GM12801 (cell line): ENCODE measurements around the gene PRKG1.

Experiments
- CTCF ChIP-seq: IDR thresholded peaks from one replicate; pipeline ENCODE4 v1.5.1; 2011; ENCODE audit warnings: control low read depth; ENCODE audit not compliant: insufficient read length; ENCODE audit errors: extremely low read depth

The PRKG1 gene

GRCh38 chr10:51980752-51981151 lies 906.5 kb downstream of the PRKG1 start:
- TF ChIP-seq CTCF, result no peak

GRCh38 chr10:51981731-51982130 lies 907.4 kb downstream of the PRKG1 start:
- no peak for TF ChIP-seq CTCF

DNA sequence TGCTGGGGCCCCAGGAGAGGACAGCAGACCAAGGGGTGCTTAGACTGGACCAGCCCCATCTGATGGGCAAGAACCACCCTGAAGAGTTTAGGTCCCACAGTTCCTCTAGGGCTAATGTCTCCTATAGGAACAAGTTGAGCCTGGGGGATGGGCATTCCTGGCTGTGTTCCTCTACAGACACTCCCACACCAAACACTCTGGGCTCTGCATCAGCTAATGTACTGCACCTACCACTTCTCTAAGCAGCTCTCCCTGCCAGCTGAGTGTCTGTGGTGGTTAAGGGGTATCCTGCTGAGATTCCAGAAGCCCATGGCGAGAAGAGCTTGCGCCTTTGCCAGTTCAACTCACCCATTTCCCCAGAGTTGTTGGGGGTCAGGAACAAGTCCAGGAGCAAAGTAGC lies 909.2 kb downstream of the PRKG1 start:
- no peak for TF ChIP-seq CTCF

DNA sequence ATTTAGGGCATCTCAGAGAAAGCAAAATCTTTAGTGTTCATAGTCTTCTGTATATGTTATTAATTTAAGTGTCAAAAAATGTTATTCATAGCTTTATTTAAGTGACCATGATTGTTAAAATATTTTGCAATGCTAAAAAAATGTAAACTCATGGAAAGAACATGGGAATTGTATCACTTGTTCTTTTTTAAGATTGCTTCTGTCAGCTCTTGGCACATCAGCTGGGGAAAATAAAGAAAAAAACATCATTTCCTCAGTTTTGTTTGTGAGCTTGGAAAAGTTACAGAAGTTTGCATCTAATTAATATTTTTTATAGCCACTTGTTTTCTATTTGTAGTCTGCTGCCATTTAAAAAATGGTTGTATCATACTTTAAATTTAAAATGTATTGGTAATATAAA lies 911.0 kb downstream of the PRKG1 start:
- no peak for TF ChIP-seq CTCF

DNA sequence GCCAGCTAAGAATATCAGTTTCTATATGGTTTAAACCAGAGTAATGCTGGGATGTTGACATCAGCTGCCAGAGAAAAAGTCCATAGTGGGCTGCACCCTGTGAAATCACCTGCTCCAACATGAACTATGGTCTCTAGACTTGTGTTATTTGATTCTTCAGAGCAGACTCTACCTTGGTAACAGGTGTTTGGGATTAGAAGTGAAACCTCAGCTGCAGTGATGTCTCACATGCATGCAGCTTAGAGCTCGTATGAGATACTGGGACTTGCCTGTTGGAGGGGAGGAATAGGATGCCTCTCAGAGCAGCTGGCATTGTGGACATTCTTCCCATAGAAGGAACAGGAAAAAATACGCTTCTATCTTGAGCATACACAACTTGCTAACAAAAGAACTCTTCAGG lies 912.2 kb downstream of the PRKG1 start:
- no peak for TF ChIP-seq CTCF

DNA sequence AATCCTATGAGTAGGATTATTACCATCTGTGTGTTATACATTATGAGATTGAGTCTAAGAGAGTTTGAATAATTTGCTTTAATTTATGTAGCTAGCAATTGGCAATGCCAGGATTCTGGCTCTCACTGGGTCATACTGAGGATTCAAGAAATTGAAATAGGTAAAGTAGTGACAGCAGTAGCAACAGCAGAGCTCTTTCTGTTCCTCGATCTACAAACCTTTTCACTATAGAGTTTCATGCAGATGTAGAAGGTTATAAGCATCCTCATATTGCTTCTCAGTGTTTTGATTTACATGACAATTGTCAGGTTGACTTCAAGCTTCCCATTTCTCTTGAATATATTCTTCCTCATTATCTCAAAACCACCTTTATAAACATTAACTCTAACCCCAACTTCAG lies 919.2 kb downstream of the PRKG1 start:
- TF ChIP-seq CTCF, result no peak

DNA sequence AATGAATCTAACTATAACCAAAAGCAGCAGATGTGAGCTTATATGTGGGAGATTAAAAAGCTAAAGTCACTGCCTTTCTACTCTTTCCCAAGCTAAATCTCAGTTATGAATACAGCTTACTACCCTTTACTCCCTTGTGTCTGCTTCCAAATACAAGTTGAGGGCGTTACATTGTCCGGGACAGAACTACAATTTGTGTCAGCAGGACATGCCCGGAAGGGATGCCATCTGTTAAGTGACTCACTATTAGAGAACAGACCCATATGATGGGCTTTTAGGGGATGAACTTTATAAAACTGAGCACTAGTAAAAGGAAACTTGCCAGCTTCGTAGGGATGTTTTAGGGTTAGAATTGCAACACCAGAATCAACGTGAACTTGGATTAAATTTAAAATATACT lies 924.8 kb downstream of the PRKG1 start:
- TF ChIP-seq CTCF, result no peak

DNA sequence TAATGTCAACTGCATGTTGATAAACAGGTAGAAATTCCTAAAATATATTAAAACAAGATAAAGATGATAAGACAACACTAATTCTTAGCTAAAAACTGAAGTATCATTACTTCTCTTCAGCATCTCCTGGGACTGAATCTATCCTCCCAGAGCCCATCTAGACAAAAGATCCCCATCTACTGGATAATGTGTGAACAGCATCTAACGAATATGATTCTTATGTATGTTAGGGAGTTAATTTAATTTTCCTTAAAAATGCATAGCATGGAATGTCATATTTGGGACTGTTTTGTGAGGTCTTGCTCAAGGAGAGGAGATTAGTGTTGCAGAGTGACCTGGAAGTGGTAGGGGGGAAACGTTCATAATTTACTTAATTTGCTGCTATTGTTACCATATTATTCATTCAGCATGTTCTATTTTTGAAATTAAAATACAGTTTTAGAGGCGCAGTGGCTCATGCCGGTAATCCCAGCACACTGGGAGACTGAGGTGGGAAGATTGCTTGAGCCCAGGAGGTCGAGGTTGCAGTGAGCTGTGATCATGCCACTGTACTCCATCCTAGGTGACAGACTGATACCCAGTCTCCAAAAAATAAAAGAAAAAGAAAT lies 930.2 kb downstream of the PRKG1 start:
- TF ChIP-seq CTCF, result no peak
